Endothelial cell of umbilical vein (primary cell): Measurements from ENCODE around the gene NHS.

Experiments used
- CTCF ChIP-seq, 2 donors: IDR thresholded peaks; 1 replicate in 1 of 2; 2 replicates in 1 of 2; pipeline ENCODE4 v1.5.1; 2011; ENCODE audit warnings: low read length in 2 of 2, mild to moderate bottlenecking in 2 of 2, moderate library complexity in 2 of 2, control low read depth in 1 of 2, inconsistent platforms in 1 of 2, low read depth in 1 of 2; ENCODE audit not compliant: insufficient read depth in 1 of 2; ENCODE audit errors: extremely low read depth in 1 of 2
- EZH2 ChIP-seq: IDR thresholded peaks from 2 replicates; pipeline ENCODE4 v1.6.1; 2012; ENCODE audit warnings: borderline replicate concordance, low read depth, mild to moderate bottlenecking, moderate library complexity, low read length, inconsistent platforms; ENCODE audit not compliant: severe bottlenecking
- GATA2 ChIP-seq: IDR thresholded peaks from 2 replicates; pipeline ENCODE4 v1.7.0; 2011; ENCODE audit warnings: low read depth, mild to moderate bottlenecking, moderate library complexity, mixed read lengths, low read length; ENCODE audit not compliant: insufficient read length, insufficient read depth
- JUN ChIP-seq: IDR thresholded peaks from 2 replicates; pipeline ENCODE4 v1.6.1; 2011; ENCODE audit warnings: borderline replicate concordance, low read depth; ENCODE audit not compliant: insufficient read length, insufficient read depth
- MYC ChIP-seq: IDR thresholded peaks from one replicate; pipeline ENCODE4 v1.6.1; 2011; ENCODE audit warnings: mild to moderate bottlenecking, low read depth, low read length
- POLR2A ChIP-seq: IDR thresholded peaks from 2 replicates; pipeline ENCODE4 v1.6.1; 2012; ENCODE audit warnings: low read depth, mild to moderate bottlenecking, control low read depth, low read length

- no peak for TF ChIP-seq CTCF (IDR thresholded peaks at IDR 0.05; ENCODE audit: extremely low read depth in 1 of 2, insufficient read depth in 1 of 2, low read depth in 1 of 2, low read length in 2 of 2)
- no peak for TF ChIP-seq MYC
- TF ChIP-seq EZH2, result no peak
- TF ChIP-seq POLR2A, result no peak
- no peak for TF ChIP-seq GATA2
- no peak for TF ChIP-seq JUN
These were observed 360.4 kb downstream of the NHS start for GRCh38 chrX:17735406-17735805.
